CD4-positive, CD25-positive, alpha-beta regulatory T cell (primary cell): ENCODE results near the gene CKB. TPM values are rescaled to one million over a fixed set of nuclear protein-coding genes. Genes with fewer than 3 reads are reported as not detected.
A peak's percentile ranks its signal among the peaks of the same experiment; 100 is the strongest.

Experiments used
- ATAC-seq, 2 donors: fragments of 150-1000 bp; cut with Tn5 transposase; one replicate each; pipeline ENCODE4 v1.10.0; 2021; ENCODE audit warnings: low read depth in 2 of 2, moderate number of reproducible peaks in 2 of 2, moderate library complexity in 1 of 2
- DNase-seq, 3 donors: peaks; one replicate each; pipeline versions ENCODE4 v3.0.0 to v3.0.0-alpha.2; 2012 to 2022; ENCODE audit warnings: mixed read lengths in 1 of 3
- H3K27ac ChIP-seq: one replicate; pipeline ENCODE4 v1.7.0; 2013; ENCODE audit warnings: mild to moderate bottlenecking, low read length; ENCODE audit not compliant: insufficient read depth, poor library complexity, severe bottlenecking
- H3K27me3 ChIP-seq: one replicate; pipeline ENCODE4 v1.7.0; 2013; ENCODE audit warnings: low read length; ENCODE audit not compliant: control insufficient read depth, insufficient read depth
- H3K36me3 ChIP-seq: one replicate; pipeline ENCODE4 v1.7.0; 2013; ENCODE audit warnings: mild to moderate bottlenecking, low read length, moderate library complexity; ENCODE audit not compliant: control insufficient read depth, insufficient read depth
- H3K4me1 ChIP-seq: 2 replicates; pipeline ENCODE4 v1.7.0; 2013; ENCODE audit warnings: mild to moderate bottlenecking, low read length; ENCODE audit not compliant: insufficient read depth, control insufficient read depth, poor library complexity, severe bottlenecking
- H3K4me3 ChIP-seq: one replicate; pipeline ENCODE4 v1.7.0; 2013; ENCODE audit warnings: low read depth, mild to moderate bottlenecking, low read length, moderate library complexity
- H3K9me3 ChIP-seq, 2 experiments: 1 replicate in 1 of 2; 2 replicates in 1 of 2; pipeline ENCODE4 v1.7.0; 2013; ENCODE audit warnings: low read length in 2 of 2, mild to moderate bottlenecking in 1 of 2, moderate library complexity in 1 of 2; ENCODE audit not compliant: control insufficient read depth in 2 of 2
- H3K27ac Mint-ChIP-seq, 3 donors: one replicate each; pipeline ENCODE4 v1.8.0; 2020 to 2022; ENCODE audit warnings: mild to moderate bottlenecking in 3 of 3, mixed read lengths in 3 of 3, moderate library complexity in 2 of 3
- H3K27me3 Mint-ChIP-seq: one replicate; pipeline ENCODE4 v1.8.0; 2022; ENCODE audit warnings: mild to moderate bottlenecking, mixed read lengths
- H3K36me3 Mint-ChIP-seq: one replicate; pipeline ENCODE4 v1.8.0; 2020; ENCODE audit warnings: mixed read lengths
- H3K4me1 Mint-ChIP-seq, 4 donors: one replicate each; pipeline ENCODE4 v1.8.0; 2020 to 2022; ENCODE audit warnings: mixed read lengths in 4 of 4, mild to moderate bottlenecking in 1 of 4
- H3K4me3 Mint-ChIP-seq, 4 donors: one replicate each; pipeline ENCODE4 v1.8.0; 2020 to 2022; ENCODE audit warnings: mild to moderate bottlenecking in 4 of 4, mixed read lengths in 4 of 4, moderate library complexity in 3 of 4
- H3K9me3 Mint-ChIP-seq, 7 donors: one replicate each; pipeline ENCODE4 v1.8.0; 2020 to 2022; ENCODE audit warnings: mixed read lengths in 7 of 7, mild to moderate bottlenecking in 3 of 7, moderate library complexity in 2 of 7
- polyA plus RNA-seq, 4 donors: library from polyadenylated mRNA; unstranded; fragments of 300-500 nt; fragmentation: Illumina TruSeq; gene quantifications; one replicate each; pipeline ENCODE4 v1.2.3, GENCODE V29; 2021
- total RNA-seq: library from RNA; stranded (reverse); gene quantifications from one replicate; pipeline ENCODE4 v1.2.3, GENCODE V29; 2022

The CKB gene
- total and polyA plus RNA-seq, 5 donors from 2014 or later = 1.4 to 5.8 (median 1.7) TPM; not detected in 1

DNA sequence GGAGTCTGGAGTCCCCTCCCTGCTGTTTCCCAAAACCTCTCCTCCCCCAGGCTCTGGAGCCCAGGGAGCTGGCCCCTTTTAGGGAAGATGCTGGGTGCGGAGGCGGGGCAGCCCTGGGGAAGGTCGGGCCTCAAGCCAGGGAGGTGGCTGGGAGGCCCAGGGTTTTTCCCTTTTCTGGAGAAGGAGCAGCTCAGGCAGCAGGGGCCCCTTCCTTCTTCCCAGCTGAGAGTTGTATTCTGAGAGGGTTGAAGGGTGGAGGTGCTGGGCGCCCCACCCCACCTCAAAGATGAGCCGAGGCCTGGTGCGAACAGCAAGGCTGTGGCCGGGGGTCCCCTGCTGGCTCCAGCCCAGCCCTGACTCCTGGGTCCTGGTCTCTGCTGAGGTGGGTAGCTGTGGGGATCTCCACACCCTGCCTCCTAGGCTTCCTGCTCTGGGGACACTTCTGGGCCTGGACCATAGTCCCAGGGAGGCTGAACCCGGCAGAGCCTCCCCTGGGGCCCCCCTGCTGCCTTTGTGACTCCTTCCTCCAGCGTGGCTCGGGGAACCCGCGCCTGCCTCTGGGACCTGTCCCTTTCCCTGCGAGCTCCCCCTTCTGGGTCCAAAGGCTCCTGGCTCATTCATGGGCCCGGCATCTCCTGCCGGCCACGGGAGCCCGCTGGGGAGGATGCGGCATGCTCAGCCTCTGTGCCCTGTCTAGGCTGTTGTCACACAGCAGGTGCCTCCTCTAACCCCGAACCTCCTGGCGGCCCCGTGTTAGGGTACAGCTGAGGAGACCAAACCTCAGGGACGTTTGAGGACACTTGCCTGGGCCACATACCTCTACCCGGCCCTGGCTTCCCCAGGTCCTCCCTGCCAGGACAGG is 10.7 kb upstream of the CKB start:
- ATAC-seq = no peak
- peaks cover 0 to 1% (median 0%) of the 10 kb centered on the region in 7 donors for H3K9me3 Mint-ChIP-seq
- no peak overlapping the region for H3K4me3 Mint-ChIP-seq
- H3K27ac Mint-ChIP-seq = no peak overlapping the region
- Histone ChIP-seq H3K27ac (no peak overlapping the region), H3K4me3 (no peak overlapping the region), H3K27me3 (no peaks in the 10 kb centered on the region), H3K9me3 (no peaks in the 10 kb centered on the region), H3K4me1 (peaks cover 24% of the 10 kb centered on the region), H3K36me3 (no peaks in the 10 kb centered on the region)
- H3K36me3 Mint-ChIP-seq = no peaks in the 10 kb centered on the region
- H3K27me3 Mint-ChIP-seq = peaks cover 4% of the 10 kb centered on the region
- H3K4me1 Mint-ChIP-seq = peaks cover 0 to 29% (median 9%) of the 10 kb centered on the region in 4 donors
- DNase-seq = no peak

DNA sequence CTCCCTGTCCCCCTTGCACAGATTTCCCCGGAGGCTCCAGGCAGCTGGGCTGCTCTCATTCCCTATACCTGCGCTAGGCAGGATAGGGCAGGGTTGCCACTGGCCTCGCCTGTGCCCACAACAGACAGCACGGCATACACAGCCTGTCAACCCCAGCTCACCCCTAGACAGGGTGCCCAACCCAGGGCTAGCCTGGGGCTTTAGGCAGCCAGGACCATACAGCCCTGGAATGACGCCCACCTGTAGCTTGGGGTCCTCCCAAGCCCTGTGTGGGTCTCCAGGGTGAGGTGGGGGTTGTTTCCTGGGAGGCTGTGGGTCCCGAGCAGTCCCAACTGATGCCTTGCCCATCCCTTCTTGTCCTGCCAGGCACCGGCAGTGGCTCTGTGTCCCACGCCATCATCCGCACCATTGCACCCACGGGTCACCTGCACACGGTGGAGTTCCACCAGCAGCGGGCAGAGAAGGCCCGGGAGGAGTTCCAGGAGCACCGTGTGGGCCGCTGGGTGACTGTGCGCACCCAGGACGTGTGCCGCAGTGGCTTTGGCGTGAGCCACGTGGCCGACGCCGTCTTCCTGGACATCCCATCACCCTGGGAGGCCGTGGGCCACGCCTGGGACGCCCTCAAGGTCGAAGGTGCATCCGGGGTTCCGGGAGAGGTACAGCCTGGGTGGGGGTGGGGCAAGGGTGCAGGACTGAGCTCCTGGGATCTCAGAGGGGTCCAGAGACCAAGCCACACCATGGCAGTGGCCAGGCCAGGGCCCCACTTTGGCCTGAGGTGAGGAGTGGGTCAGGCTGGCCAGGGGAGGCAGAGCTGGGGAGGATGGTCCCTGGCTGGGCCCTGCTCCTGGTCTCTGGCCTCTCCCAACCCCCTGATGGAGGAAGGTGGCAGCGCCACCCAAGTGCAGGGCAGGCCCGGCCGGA is 9.8 kb upstream of the CKB start:
- no peaks in the 10 kb centered on the region for H3K36me3 Mint-ChIP-seq
- peak overlapping the region in 1 of 4 donors; percentile 54 for H3K4me3 Mint-ChIP-seq
- DNase-seq = no peak
- no peak overlapping the region for H3K4me3 ChIP-seq
- peaks cover 0 to 36% (median 12%) of the 10 kb centered on the region in 4 donors for H3K4me1 Mint-ChIP-seq
- no peaks in the 10 kb centered on the region for H3K36me3 ChIP-seq
- peaks cover 4% of the 10 kb centered on the region for H3K27me3 Mint-ChIP-seq
- H3K9me3 Mint-ChIP-seq = peaks cover 0 to 2% (median 0%) of the 10 kb centered on the region in 7 donors
- H3K27ac ChIP-seq = no peak overlapping the region
- H3K9me3 ChIP-seq = no peaks in the 10 kb centered on the region
- H3K27ac Mint-ChIP-seq = no peak overlapping the region
- H3K4me1 ChIP-seq = peaks cover 29% of the 10 kb centered on the region
- ATAC-seq = no peak
- H3K27me3 ChIP-seq = no peaks in the 10 kb centered on the region

DNA sequence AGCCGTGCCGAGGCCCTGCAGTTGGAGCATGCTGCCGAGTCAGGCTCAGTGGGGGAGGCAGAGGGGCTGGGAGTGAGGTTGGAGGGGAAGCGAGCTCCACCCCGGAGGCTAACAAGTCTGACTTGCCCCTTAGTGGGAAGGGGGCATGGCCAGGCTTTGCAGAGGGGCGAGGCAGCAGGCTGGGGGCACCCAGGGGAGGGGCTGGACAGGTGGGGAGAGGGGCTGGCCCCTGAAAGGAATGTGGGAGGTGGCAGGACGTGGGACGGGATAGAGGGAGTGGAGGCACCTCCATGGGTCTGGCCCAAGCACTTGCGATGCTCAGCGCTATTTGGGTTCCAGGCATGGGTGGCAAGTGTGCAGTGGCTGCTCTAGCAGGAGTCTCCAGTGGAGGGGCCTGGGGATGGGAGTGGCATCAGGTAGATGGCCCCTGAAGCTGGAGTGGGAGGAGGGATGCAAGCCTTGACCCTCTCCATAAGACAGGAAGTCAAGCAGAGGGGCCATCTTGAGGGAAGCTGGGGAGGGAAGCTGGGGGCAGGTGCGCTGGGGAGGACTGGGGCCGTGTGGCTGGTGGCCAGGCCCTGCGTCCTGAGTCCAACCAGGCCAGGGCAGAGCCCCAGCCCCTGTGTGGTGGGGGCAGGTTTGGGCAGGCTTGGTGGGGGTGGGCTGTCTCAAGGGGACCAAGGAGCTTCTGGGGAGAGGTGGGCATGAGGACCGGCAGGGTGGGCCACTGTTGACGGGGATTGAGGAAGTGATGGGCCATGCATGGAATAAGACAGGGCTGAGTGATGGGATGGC is 9.0 kb upstream of the CKB start:
- Histone ChIP-seq H3K27me3 (no peaks in the 10 kb centered on the region), H3K4me3 (no peak overlapping the region), H3K36me3 (no peaks in the 10 kb centered on the region), H3K27ac (no peak overlapping the region), H3K4me1 (peaks cover 29% of the 10 kb centered on the region), H3K9me3 (no peaks in the 10 kb centered on the region)
- Mint-ChIP-seq H3K4me3 (peak overlapping the region in 3 of 4 donors; percentile 4 to 91 (median 54)), H3K4me1 (peaks cover 0 to 42% (median 14%) of the 10 kb centered on the region in 4 donors), H3K27ac (peak overlapping the region in 1 of 3 donors; percentile 94), H3K27me3 (peaks cover 4% of the 10 kb centered on the region), H3K36me3 (no peaks in the 10 kb centered on the region), H3K9me3 (peaks cover 0 to 3% (median 0%) of the 10 kb centered on the region in 7 donors)
- ATAC-seq = no peak
- no peak for DNase-seq

DNA sequence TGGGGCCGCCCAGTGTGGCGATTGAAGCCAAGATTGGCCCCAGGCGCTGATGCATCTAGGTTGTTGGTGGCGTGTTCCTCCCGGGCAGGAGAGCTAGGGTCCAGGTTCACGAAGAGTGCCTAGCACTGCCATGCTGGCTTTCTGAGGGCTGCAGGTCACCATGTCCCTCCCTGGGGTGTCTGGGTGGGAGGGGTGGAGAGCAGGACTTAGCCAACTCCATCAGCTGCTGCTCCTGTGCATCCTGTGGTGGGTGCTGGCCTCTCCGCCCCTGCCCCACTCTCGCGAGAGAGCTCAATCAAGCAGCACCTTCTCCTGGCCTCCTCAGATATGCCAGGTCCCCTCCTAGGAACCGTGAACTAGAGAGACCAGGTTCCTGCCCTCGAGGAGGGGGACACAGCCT is 8.2 kb upstream of the CKB start:
- Mint-ChIP-seq H3K4me1 (peaks cover 0 to 45% (median 14%) of the 10 kb centered on the region in 4 donors), H3K36me3 (no peaks in the 10 kb centered on the region), H3K27ac (peak overlapping the region in 1 of 3 donors; percentile 62), H3K27me3 (peaks cover 8% of the 10 kb centered on the region), H3K4me3 (peak overlapping the region; percentile 73 to 95 (median 91)), H3K9me3 (peaks cover 0 to 3% (median 0%) of the 10 kb centered on the region in 7 donors)
- no peaks in the 10 kb centered on the region for H3K9me3 ChIP-seq
- DNase-seq (no peak), ATAC-seq (no peak)
- no peak overlapping the region for H3K27ac ChIP-seq
- peaks cover 29% of the 10 kb centered on the region for H3K4me1 ChIP-seq
- H3K36me3 ChIP-seq = no peaks in the 10 kb centered on the region
- no peak overlapping the region for H3K4me3 ChIP-seq
- no peaks in the 10 kb centered on the region for H3K27me3 ChIP-seq

DNA sequence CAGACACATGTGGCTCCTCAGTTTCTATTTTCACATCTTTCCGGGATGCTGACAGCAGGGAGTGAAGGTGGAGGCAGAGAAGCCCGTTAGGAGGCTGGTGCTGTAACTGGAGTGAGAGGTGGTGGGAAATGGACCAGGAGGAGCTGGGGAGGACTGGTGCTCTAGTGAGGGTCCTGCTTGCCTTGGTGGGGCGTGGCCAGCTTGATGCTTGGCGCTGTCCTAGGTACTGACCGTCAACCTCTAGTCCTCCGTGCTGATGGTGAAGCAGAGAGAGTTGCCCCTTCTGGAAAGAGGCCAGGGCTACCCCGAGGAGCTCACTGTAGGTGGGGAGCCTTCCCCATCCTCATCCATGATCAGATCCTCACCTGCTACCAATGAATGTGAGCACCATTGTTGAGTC is 7.8 kb upstream of the CKB start:
- Histone ChIP-seq H3K4me3 (no peak overlapping the region), H3K27me3 (no peaks in the 10 kb centered on the region), H3K27ac (no peak overlapping the region), H3K36me3 (no peaks in the 10 kb centered on the region), H3K9me3 (no peaks in the 10 kb centered on the region), H3K4me1 (peaks cover 29% of the 10 kb centered on the region)
- Mint-ChIP-seq H3K4me3 (peak overlapping the region; percentile 73 to 95 (median 91)), H3K36me3 (no peaks in the 10 kb centered on the region), H3K9me3 (peaks cover 0 to 3% (median 0%) of the 10 kb centered on the region in 7 donors), H3K27me3 (peaks cover 9% of the 10 kb centered on the region), H3K4me1 (peaks cover 0 to 46% (median 14%) of the 10 kb centered on the region in 4 donors), H3K27ac (peak overlapping the region in 2 of 3 donors; percentile 62 to 92)
- DNase-seq (no peak), ATAC-seq (no peak)

DNA sequence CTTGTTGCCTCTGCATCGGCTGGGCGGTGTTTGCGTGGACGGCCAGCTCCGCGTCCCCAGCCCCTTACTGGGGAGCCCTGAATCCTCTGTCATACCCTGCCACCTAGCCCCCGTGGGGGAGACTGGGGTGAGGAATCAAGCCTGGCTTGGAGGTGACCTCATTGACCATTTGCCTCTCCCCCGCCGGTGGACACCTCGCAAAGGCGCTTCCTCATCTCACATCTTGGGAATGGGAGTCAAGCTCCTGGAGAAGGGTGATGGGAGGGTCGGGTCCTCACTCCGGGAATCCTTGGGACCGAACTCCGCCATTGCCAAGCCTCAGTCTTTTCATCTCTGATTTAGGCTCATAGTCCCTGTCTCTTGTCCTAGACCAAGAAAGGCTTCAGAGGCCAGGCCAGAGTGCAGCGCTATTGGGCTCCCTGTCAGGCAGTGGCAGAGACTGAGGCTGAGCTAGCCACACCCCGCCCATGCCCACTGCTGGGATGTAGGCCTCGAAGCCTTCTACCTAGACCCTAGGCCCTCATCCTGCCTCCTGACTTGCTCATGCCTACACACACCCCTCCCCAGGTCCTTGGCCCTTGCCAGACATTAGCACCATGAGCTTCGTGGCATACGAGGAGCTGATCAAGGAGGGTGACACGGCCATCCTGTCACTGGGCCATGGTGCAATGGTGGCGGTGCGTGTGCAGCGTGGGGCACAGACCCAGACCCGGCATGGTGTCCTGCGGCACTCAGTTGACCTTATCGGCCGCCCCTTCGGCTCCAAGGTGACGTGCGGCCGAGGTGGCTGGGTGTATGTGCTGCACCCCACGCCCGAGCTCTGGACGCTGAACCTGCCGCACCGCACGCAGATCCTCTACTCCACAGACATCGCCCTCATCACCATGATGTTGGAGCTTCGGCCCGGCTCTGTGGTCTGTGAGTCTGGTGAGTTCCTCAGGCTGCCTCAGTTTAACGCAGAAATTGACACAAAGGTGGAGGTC is 7.0 kb upstream of the CKB start:
- no peaks in the 10 kb centered on the region for H3K9me3 ChIP-seq
- H3K4me1 ChIP-seq = peaks cover 29% of the 10 kb centered on the region
- peak overlapping the region; percentile 90 to 95 (median 91) for H3K4me3 Mint-ChIP-seq
- peaks cover 0 to 46% (median 14%) of the 10 kb centered on the region in 4 donors for H3K4me1 Mint-ChIP-seq
- no peaks in the 10 kb centered on the region for H3K27me3 ChIP-seq
- ATAC-seq (no peak), DNase-seq (no peak)
- peak overlapping the region; percentile 78 for H3K4me3 ChIP-seq
- H3K27ac ChIP-seq = peak overlapping the region; percentile 83
- H3K9me3 Mint-ChIP-seq = peaks cover 0 to 3% (median 0%) of the 10 kb centered on the region in 7 donors
- H3K36me3 ChIP-seq = no peaks in the 10 kb centered on the region
- H3K36me3 Mint-ChIP-seq = no peaks in the 10 kb centered on the region
- peak overlapping the region; percentile 92 to 98 (median 97) for H3K27ac Mint-ChIP-seq
- peaks cover 13% of the 10 kb centered on the region for H3K27me3 Mint-ChIP-seq
